Ramos (cell line): ENCODE results near the gene SPEF2.
"Not testable (repeated sequence)": the region's sequence is repeated elsewhere in the genome, so short reads cannot be mapped to it uniquely, and the experiment has no call there.

Experiments used
- in situ Hi-C: fragments of 300-500 bp; cut with MboI; formaldehyde crosslinking; loops from one replicate; pipeline ENCODE4 v1.14.3; 2022; ENCODE audit warnings: low sequenced_read_pairs; ENCODE audit not compliant: unreplicated experiment

SPEF2 gene

DNA sequence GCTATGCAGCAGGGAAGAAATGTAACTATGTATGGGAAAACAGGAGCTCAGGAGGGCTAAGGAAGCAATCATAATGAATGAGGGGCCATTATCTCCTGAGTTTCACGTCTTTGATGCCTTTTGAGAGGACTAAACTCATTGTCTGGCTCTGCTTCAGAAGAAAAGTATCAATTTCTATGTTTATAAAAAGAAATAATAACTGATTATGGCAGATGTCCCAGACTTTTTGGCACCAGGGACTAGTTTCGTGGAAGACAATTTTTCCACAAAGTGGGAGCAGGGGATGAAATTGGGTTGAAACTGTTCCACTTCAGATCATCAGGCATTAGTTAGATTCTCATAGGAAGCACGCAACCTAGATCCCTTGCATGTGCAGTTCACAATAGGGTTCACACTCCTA, 230.3 kb downstream of the SPEF2 start:
- in situ Hi-C loops, result no loop called here

DNA sequence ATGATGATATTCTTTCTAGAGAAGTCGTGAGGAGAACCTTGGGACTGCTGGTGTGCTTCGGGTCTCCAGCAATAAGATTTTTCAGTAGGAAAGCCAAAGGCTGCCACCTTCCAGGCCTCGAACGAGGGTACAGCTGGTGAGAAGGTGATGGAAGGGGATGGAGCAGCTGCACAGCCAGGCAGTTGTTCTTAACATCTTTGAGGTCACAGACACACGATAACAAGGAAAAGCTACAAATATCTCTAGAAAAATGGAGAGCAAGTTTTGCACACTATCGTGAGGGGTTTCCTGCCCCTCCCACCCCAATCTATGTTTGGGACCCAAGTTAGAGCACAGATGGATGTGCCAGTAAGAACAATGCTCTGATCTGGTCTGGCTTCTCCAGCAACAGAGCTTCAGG, 232.2 kb downstream of the SPEF2 start:
- in situ Hi-C loops, result no loop called here

DNA sequence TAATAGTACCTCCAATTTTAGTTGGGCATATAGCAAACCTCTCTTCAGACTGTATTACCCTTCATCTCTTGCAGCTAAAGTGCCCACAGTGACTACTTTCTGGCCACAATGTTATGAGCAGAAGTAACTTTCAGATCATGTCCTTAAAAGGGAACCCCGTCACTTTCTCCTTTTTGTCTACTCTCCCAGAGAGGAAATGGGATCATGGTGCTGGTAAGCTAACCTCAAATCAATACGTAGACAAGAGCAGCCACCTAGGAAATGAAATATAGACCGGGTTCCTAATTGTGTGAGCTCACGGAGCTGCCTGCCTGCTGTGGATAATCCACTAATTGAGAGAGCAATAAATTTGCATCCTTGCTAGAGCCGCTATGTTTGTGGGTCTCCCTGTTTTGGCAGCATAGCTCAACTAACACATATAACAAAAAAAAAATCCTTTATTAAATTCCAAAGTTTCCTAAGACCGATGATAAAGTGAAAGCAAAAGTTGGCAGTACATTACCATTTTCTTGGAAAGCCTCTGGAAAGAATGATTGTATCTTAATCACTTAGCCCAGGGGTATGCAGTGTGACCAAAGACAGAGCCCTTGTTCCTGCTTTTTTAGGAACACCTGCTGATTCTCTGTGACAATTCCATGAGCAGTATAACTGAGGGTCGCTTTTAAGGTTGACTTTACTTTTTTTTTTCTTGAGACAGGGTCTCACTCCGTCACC, 233.5 kb downstream of the SPEF2 start:
- in situ Hi-C loops, result no loop called here

DNA sequence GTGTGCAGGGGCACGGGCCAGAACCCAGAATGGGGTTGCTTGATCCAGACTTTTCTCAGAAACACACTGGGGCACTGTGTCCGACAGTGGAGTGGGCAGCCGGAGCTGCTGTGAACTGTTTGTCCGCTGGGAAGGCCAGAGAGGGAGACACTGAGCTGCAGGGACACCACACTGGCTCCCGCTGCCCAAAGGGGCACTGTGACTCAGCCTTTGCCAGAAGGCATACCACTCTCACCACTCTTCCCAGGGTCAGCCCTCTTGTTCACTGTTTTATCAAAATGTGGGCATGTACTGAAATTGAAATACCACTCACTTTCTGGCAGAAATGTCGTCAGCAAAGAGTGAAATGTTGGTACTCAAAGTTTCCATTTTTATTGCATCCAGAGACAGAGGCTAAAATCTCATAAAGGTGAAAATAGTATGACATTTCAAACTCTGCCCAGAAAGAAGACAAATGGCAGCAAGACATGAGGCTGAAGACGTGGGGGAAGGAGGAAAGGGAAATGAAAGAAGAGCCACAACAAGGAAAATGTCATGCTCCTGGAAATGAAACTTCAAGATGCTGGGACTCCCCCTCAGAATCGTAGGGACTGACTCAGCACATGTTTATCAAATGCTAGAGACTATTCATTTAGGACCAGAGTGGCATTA, 234.5 kb downstream of the SPEF2 start:
- in situ Hi-C loops, result no loop called here

DNA sequence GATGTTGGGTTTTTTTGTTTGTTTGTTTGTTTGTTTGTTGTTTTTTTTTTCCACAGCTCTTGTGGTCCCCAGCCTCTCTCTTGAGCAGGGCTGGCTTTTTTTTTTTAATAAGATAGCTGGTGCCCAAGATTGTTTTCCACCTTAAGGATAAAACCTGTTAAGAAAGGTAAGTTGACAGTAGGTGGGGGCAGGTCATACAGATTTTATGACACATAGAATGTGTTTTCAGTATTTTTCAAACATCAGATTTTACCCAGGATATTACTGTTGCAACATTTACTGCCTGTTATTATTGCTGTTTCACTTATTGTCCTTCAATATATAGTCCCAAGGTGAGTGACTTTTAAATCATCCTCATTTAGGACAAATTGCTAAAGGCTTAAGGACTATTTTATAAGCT, 235.1 kb downstream of the SPEF2 start:
- in situ Hi-C loops, result no loop called here

DNA sequence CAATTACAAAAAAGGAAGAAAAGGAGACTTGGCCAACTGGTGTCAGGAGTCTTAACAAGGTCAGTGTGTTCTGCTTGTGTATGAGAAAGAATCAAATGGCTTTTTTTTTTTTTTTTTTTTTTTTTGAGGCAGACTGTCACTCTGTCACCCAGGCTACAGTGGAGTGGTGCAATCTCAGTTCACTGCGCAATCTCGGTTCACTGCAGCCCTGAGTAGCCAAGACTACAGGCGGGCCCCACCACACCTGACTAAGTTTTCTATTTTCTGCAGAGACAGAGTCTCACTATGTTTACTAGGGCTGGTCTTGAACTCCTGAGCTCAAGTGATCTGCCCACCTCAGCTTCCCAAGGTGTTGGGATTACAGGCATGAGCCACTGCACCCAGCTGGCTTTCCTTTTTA, 236.0 kb downstream of the SPEF2 start:
- in situ Hi-C loops, result no loop called here

DNA sequence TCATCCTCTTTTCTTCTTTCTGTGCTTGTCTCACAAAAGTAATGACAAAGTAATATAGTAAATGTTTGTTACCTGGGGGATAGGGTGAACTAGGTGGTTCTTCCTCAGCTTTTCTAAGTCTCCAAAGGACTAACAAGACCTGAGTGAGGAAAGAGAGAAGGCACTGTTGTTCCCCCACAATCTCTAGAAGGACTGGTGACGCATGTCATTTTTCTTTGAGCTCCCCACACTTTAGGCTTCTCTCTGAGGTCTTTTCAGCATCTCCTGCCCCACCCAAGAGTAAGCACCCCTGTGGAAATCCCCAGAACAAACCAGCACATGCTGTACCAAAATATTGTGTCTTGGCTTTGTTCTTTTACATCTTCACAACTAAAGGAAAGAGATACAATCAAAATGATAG, 236.6 kb downstream of the SPEF2 start:
- in situ Hi-C loops, result no loop called here

DNA sequence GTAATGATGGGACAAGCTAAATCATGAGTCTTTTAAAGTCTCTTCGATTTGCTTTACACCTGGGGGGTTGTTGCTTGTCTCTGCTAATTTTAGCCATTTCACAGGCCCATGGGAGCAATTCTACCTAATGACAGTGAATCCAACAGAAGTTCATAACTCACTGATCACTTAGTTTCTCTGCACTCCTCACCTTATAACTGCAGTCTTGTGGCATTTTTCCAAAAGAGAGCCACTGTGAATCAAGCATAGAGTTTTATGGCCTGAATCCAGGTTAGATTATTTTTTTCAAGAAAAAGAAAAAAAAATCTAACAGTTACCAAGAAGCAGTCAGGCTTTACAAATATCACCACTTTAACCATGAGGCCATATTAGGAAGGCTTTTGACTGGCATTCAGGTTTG, 237.5 kb downstream of the SPEF2 start:
- in situ Hi-C loops, result no loop called here

DNA sequence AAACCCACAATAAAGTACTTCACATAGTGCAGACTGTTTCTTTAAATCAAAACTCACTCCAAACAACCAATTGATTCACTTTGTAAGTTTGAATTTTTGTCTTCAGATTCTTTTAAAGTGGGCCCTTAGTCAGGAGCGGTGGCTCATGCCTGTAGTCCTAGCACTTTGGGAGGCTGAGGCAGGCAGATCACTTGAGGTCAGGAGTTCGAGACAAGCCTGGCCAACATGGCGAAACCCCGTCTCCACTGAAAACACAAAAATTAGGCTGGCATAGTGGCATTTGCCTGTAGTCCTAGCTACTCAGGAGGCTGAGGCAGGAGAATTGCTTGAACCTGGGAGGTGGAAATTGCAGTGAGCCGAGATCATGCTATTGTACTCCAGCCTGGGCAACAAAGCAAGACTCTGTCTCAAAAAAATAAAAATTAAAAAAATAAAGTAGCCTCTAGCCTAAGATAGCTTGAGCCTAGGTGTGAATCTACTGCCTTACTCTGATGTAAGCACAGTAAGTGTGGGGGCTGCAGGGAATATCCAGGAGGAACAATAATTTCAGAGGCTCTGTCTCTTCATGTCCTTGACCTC, 238.6 kb downstream of the SPEF2 start:
- in situ Hi-C loops, result not testable (repeated sequence)

DNA sequence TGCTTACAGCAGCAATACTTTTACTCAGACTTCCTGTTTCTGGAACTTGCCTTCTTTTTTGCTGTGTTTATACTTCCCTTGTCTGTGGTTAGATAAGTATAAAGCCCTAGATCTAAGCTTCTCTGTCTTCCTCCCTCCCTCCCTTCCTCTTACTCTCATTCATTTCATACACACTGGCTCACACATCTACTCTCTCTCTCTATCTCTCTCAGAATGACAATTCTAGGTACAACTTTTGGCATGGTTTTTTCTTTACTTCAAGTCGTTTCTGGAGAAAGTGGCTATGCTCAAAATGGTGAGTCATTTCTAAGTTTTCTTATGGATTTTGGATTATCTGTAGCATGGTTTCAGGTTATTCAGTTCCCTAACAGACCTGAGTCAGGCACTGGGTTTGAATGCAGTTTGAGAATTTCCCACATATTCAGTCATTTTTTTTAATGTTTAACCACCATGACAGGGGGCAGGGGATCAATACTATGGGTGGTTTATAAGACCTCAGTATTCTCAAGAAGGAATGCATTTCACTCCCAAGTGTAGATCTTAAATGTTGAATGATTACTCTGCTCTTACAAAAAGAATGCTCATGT, 239.2 kb downstream of the SPEF2 start, which contains the start of gene IL7R:
TSS of gene IL7R (plus strand) at position 127 of the 587 bp plus-strand sequence. CDS start at position 214, 87 bp downstream.
- in situ Hi-C loops, result no loop called here

DNA sequence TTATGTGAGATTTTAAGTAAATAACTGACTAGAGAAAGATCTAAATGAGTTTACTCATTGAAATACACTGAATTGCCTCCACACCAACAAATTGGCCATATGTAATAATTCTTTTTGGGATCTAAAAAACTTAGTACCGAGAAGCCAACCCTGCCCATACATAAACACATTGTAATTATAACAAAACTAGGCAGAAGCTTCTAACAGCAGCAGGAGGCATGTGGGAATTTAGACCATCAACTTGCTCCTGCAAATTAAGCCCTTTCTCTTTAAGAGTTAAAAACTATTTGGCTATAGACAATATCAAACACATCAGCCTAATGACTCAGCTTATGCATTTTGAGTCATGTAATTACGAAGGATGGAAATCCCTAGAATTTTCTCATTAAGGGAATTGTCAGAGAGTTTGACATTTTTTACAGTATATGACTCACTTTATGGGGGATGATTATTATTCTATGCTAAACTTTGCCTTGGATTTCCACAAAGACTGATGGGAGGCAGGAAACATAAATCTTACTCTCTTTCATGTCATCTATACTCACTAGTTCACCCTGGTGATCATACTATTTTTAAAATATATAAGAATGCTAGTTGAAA, 240.0 kb downstream of the SPEF2 start:
- in situ Hi-C loops, result no loop called here

DNA sequence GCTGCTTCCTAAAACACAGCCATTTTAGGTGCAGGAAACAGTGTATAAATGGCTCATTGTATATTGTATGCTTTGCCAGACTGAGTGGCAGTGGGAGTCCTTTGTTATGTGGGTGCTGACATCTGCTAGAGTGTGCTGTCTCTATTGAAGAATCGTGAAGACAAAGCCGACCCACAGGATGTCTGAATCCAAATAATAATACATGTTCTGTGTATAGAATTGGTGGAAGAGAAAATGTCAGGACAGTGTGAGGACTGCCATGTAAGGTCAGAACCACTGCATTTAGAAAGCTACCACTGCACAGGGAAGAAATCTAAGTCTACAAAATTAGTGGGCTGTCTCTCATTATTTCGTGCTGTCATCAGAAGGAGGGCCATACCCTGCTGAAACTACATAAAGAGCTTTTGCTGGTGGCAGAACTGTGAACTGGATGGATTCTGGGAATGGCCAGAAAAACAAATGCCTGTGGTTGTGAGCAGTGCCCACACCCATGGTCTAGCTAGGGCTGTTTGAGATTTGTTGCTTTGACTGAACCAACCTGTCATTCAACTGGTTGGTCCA, 241.5 kb downstream of the SPEF2 start:
- in situ Hi-C loops, result no loop called here

DNA sequence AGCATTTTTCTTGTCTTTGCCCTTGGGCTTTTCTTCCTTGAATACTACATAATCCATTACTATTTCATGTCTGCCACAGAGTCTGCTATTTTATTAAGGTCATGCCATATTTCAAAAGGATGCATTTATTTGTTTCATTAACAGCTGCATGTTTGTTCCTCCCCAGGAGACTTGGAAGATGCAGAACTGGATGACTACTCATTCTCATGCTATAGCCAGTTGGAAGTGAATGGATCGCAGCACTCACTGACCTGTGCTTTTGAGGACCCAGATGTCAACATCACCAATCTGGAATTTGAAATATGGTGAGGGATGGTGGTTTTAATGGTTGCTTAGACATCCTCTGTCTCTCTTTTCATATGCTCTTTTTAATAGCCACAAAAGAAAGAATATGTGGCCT, 243.0 kb downstream of the SPEF2 start:
- in situ Hi-C loops, result no loop called here

DNA sequence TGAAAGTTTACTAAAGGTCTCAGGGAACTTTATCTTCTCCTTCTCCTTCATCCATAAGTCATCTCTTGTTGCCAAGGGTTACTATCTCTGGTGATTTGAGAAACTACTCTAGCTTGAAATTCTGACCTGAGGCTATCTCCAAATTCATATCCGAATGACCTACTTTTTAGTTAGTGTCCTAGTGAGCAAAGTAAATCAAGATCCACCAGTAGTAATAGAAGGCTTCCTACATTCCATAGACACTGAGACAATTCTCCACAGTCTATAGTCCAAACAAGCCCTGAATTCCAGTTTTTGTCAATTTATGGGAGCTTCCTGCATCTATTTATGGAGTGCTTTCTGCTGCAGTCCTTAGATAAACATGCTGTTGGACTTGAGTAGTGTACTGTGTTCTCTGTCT, 244.1 kb downstream of the SPEF2 start:
- in situ Hi-C loops, result no loop called here

DNA sequence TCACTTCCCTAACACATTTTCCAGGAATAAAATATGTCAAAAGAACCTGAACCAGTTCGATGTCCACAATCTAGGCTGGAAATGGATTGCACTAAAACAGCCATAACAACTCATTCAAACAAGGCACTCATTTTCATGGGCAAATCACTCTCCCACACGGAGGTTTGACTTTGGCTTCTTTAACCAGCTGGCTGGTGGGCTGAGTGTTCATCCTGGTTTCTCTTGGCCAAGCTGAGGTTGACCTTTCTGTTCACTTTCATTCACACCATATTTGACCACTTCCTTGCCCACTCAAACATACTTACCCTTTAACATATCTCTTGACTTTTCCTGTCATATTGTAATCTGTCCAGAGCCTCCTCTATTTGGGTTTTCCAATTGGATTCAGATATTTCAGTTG, 244.5 kb downstream of the SPEF2 start:
- in situ Hi-C loops, result no loop called here

DNA sequence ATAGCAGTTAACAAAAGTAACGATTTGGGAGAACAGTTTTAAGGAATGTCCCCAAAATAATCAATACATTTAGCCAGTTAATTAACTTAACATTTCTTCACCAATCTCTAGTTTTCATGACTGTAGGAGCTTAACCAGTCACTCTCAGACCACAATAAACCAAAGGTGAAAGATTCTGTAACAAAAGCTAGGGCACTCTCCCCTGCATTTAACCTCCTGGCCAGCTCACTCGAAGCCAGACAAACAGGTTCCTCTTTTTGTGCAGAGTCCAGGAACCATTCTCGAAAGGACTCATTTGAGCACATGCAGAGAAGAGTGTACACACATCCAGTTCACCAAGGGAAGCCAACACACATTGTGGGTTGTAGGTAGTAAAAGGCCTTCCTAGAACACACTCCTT, 245.5 kb downstream of the SPEF2 start:
- in situ Hi-C loops, result no loop called here
